Stimulated activated CD4-positive, alpha-beta T cell treated with anti-CD3 and anti-CD28 coated beads, Interleukin-2, amount 100 ng/mL, for 4 hours (primary cell): ENCODE results near the gene PIPOX.
"Not testable (repeated sequence)": the region's sequence is repeated elsewhere in the genome, so short reads cannot be mapped to it uniquely, and the experiment has no call there.

Source experiments
- DNase-seq: peaks from one replicate; pipeline ENCODE4 v3.0.0-alpha.2; 2020; ENCODE audit warnings: low read depth

The PIPOX gene

DNA sequence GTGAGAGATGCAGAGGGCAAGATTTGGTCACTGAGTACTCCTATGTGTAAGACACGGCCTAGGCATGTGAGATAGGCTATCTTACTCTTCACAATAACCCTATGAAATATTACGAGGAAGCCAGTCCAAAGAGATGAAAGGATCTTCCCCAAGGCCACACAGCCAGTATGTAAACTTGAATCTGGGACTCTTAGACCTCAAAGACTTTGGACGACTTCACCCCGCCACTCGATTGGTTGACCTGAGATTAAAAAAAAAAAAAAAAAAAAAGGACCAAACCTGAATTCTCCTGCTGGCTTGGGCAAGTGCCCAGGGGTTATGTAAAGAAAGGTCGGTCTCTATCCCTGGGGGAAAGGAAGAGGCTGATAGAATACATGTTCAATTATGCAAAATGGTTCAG, 33.1 kb downstream of the PIPOX start:
- DNase-seq, result no peak

DNA sequence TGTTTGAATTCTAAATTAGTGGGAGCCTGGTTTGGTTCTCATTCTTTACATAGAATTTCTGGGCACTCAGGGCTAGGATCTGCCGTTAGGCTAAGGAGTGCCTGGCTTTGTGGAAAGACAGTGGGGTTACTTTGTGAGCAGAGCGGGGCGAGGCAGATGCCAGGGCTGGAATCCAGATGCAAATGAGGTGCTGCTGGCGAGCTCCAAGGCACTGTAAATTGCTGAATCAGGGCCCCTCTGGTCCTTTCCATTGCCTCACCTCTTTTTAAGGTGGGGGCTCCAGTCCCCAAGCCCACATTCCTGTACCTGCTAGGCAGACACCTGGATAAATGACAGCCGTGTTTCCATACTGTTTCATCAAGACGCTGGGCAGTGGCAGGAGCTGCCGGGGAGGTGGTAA, 33.8 kb downstream of the PIPOX start:
- no peak for DNase-seq

DNA sequence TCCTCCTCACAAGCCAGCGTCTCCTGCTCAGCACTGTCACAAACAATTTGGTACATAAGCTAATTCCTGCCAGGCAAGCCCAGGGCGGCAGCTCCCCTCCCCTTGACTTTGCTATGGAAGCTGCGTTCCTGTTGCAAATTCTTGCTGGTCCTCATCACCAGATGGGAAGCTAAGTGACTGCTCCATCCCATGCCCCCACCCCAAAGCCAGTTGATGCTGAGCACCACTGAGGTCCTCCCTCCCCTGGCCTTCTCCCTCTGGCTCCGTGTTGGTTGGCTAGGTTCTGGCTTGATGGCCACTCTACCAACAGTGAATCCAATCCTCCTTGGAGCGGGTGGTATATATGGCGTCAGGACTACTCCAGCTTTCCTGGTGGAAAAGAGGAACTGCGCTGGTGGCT, 34.4 kb downstream of the PIPOX start:
- DNase-seq, result no peak

DNA sequence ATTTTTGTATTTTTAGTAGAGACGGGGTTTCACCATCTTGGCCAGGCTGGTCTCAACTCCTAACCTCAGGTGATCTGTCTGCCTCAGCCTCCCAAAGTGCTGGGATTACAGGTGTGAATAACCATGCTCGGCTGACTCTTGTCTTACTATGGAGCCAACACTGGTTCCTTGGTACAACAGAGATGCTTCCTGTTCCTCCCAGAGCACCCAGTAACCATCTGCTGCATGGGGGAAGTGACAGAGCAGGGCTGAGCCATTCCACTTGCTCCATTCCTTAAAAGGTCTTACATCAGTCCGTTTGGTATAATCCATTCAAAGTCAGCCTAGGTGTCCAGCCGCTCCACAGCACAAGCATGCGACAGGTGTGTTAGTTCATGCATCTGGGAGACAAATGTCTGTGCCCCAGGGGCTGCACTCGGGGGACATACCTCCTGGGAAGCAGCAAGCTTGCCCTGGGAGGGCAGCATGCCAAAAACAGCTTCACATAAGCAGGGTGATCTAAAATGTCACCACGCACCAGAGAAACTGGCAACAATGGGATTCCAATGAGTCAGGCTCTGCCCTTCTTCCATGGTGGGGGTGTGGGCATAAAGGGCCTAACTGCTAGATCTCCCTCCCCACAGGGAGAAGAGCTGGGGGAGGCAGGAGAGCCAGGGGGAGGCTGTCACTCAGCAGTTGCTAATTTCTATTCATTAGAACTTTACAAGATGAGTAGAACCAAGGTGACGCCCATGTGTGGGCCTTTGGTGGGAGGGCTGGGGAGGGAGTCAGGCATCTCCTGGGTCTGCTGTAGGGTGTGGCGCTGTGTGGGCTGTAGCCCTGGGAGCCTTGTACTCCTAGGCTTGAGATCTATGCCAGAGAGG, 35.5 kb downstream of the PIPOX start:
- no peak for DNase-seq

DNA sequence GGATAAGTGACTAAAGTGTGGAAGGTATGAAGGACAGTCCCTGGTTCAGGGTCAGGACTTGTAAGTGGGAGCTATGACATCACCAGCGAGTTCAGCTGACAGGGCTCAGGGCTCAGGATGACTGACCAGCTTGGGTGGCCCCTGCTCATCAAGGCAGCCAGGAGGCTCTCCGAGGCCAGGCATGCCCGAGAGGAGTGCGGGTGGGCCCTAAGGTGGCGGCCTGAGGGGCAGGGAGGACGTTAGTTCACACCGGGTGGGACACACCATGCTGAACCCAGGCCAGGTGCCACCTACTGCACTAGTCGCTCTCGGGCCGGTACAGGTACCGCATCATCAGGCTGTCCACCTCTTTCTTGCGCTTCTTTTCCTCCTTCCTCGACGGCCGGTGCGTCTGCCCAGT, 36.5 kb downstream of the PIPOX start:
- no peak for DNase-seq

DNA sequence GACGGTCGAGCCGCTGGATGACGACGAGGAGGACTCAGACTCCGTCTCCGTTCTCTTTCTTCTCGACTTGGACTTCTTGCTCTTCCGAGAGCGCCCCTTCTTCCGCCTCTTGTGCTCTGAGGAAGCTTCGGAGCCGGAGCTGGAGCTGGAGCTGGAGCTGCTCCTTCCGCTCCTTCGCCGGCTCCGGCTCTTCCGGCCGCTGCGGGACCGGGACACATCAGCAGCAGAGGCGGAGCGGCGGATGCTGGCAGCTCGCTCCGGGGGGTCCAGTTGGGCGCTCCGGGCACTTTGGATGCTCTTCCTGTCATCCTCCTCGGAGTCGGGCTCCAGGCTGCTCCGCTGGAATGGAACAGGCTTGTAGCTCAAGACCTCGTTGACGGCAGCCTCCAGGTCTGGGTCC, 36.9 kb downstream of the PIPOX start:
- no peak for DNase-seq

DNA sequence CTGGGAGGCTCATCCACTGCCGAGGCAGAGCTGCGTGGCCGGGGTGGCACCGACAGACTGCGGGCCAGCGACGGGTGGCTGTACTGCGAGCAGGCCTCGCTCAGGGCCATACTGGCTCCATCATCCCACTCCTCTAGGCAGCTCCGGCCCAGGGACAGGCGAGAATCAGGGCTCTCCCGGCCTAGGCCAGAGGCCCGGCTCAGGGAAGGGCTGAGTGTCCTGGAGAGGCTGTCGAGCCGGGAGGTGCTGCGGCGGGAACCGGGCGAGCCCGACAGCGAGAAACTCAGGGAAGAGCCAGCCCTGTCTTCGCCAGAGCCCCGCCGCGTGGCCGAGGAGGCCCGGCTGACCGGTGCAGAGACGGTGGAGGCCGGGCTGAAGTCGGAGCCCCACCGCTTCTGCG, 37.4 kb downstream of the PIPOX start:
- DNase-seq, result no peak

DNA sequence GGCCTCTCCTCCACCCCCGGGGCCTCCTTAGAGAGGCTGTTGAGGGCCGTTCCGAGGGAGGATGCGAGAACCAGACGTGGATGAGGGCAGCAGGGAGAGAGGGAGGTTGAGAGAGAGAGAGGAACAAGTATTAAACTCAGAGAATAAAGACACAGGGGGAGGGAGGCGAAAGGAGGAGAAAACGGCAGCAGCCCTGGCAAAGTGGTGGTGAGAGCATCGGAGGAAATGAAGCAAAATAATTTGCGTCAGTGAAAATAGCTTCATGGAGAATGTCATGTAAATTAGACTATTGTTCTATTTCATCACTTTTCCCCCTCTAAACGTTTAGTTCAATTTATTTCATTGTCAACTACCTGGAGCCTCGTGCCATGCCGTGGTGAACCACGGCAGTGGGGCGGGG, 38.0 kb downstream of the PIPOX start:
- no peak for DNase-seq

DNA sequence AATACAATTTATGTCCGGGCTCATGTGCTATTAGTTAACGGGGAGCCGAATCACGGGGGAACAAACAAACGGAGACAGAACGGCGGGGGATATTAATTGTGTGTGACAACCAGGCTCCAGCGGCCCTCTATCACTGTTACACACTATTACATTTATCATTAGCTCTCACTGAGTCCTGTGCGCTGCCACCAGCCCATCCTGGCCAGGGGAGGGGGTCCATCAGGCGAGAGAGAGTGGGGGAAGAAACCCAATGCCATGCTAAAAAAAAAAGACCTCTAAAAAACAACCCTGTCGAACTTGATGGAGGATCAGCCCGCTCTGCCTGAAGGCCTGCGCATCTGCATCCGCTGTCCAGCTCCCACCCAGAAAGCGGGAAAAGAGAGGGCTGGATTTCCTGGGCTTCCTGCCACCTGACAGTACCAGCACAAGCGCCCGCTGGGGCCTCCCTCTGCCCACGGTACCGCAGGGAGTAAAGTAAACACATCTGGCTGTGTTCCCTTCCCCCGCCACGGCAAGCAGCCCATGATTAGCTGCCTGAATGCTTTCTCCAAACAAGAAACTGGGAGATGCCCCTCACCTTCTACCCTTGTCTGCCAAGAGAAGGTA, 41.7 kb downstream of the PIPOX start:
- DNase-seq, result no peak

DNA sequence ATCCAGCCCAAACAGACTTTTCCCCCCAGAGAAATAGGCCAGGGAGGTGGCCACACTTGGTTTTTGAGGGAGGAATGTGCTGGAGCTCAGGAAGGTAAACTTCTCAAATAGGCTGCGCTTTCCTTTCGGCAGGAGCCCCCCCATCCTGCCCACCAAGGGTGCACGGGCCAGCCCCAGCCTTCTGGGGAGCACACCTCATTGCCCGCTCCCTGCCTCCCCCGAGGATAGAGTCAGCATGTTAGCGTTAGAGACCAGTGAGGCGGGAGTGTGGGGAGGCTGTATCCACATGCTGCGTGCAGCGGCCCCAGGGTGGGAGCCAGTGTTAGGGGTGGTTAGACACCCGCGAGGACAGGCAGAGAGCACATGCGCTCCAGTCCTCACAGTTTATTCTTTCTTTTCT, 42.3 kb downstream of the PIPOX start:
- no peak for DNase-seq

DNA sequence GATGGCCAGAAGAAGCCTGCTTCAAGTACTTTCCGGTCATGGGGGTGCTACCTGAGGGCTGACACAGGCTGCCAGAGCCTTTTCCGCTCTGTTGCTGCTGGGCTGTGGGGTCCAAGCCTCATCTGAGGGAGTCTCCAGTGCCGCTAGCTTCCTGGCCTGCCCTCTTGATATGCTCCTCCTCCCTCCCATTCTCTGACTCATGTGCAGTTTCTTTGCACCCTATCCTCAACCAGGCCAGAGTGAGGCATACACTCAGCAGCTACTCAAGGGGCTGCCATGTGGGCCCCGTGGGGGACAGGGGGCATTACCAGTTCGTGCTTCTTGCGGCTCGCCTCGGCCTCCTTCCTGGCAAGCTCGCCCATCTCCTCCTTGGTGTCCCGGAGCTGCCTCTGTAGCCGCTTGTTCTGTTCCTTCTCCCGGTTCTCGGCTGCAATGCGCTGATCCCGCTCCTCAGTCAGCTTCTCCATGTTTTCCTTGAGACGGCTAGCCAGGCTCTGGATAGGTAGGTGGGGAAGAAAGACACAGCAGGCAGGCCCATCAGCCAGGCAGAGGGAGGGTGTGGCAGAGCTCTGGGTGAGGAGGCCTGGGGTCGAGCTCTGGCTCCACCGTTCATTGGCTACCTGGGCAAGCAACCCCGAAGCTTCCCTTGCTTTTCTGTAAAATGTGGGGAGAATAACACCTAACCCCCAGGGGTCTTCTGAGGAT, 43.8 kb downstream of the PIPOX start:
- DNase-seq, result no peak

DNA sequence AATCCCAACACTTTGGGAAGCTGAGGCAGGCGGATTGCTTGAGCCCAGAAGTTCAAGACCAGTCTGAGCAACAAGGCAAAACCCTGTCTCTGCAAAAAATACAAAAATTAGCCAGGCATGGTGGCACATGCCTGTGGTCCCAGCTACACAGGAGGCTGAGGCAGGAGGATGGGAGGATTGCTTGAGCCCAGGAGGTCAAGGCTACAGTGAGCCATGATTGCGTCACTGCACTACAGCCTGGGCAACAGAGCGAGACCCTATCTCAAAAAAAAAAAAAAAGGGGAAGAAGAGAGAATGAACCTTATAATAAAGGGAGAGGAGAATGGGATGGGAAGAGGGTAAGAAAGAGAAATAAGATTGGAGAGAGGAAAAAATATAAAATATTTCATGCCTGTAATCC, 45.8 kb downstream of the PIPOX start:
- DNase-seq, result not testable (repeated sequence)

DNA sequence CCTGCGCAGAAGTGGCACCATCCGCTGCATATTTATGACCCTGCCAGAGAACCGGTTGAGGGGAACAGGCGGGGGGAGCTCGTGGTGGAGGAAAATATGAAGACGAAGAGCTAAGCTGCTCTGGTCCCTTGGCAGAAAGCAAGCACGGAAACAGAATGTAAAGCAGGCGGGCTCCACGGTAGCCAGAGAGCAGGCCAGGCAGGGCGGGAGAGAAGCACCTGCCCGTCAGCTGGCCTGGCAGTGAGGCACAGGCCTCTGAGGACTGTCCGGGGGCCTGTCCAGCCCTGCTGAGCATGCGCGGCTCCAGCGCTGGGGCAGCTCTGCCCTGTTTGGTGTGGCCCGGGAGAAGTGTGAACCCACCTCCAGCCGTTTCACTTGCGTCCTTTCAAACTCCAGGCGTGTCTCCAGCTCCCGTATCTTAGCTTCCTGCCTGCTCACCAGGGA, 46.7 kb downstream of the PIPOX start:
- DNase-seq, result no peak

DNA sequence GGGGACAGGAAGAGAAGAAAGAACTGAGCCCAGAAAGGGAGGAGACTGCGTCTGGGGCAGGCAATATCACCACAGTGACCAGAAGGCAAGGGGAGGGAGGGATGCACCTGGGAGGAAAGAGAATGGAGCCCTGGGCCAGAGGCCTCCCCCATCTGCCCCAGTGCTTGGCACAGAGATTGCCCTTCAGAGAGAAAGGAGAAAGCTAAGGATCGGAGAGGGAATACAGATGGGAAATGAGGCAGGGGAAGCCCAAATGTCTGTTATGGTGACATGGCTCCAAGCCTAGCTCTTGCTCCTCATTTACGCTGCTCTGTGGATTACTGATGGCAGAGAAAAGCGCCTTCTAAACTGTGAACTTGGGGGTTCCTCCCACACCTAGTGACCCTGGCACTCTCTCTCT, 47.2 kb downstream of the PIPOX start:
- no peak for DNase-seq

DNA sequence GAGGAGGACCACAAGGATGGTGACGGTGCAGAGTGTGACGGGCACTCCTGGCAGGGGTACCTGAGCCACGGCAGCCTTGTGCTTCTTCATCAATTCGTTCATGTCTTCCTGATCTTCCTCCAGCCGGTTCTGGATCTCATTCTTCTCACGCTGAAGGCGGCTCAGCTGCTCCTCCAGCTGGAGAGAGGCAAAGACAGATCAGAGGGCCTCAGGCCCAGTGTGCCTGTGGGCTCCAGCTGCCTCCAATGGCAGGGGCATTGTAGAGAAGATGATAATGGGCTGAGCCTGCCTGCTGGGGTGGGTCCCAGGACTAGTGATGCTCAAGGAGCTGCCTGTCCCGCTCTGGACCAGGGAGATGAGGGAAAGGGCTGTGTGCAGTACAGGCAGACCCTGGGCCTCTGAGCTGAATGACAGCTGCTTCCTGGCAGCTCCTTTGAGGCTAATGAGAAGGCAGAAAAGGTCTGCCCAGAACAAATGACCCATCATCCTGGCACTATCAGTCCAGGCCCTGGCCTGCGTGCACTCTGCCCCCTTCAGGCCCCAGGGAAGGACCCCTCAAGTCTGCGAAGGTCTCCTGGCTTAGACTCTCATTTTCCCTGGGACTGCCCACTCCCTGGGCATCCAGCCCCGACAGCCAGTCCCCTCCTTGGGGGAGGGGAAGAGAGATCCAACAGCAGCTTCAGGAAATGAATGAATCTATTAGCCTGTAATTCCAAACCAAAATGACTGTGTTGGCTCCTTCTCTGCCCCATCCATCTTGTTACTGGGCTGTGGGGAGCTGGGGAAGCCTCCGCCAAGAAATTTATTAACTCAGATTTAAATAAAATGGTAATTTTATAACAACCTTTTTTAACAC, 48.0 kb downstream of the PIPOX start:
- DNase-seq, result no peak

DNA sequence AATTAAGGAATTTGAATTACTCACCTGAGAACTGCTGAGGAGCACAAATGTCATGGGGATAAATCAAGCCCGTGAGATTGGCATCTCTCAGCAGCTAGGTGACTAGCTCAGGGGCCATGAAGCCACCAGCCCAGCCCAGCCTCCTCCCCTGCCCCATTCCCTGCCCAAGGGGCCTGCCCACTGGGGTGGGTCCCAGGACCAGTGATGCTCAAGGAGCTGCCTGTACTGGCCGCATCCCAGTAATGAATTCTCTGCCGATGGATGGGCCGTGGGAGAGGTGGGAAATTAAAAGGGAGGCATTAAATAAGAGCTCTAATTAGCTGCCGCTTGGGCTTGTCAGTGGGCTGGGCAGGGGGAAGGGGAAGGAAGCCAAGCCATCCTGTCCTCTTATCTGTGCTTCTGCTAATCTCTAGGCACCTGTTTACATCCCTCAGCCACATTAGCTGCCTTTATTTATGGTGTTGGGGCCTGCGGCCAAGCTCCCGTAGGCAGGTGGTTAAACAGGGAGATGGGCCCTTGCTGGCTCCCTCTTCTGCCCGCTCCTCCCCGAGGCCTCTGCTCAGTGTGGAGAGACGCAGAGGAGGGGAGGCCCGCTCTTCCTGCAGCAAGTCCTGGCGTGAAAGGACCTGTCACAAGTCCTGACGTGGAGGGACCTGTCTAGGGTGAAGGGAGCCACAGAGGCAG, 48.8 kb downstream of the PIPOX start:
- no peak for DNase-seq

DNA sequence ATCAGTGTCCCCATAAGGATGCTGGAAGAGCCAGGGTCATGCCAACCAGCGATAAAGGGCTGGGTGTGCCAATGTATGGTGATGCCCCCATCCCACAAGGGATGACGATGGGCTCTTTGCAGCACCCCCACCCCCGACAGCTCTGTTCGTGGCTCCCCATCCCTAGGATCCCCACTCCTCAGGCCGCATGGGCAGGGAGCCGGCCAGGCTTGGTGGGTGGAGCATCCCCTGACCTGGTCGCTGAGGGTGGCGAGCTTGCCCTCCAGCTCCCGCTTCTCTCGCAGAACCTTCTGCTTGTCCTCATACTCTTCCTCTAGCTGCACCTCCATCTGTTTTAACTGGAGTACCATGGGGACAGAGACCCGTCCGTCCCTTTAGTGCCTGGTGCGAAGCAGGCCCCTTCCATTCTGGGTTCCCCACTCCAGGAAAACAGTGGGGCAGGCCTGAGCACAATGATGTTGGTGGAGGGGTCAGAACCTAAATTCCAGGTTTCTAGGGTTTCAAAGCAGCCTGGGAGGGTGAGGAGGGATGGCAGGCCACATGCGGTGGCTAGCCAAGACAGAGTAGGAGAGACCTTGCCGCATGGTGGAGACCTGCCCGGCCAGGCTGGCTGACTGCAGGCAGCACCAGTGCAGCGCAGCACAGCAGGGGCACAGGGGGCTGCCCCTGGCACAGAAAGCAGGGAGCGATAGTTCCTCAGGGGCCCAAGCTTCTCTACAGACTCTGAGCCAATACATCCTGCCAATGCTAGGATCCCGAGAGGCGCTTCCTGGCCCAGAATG, 50.3 kb downstream of the PIPOX start:
- no peak for DNase-seq

DNA sequence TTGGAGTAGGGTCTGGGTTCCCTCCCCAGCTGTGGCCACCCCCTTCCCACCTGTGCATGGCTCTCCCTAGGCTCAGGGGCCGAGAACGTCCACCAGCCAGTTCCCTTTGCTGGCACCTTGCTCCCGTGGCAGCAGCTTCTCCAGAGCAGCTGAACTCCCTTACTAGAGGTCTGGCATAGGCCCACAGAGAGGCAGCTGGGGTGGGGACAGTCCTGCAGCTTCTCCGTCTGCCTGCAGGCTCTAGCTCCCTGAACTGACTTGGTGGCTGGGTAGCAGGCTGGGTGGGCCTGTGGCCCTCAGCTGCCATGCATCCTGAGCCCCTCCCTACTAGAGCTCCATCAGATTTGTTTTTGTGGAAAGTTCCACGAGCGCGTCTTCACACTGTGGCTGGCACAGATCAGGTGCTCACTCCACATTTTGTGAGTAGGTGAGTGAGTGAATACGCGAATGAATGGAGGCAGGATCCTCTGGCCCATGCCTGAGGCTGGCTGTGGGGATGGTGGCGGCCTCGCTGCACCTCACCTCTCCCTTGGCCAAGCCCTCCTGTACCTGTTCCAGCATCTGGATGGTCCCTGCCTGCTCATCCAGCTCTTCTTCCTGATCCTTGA, 51.3 kb downstream of the PIPOX start:
- no peak for DNase-seq

DNA sequence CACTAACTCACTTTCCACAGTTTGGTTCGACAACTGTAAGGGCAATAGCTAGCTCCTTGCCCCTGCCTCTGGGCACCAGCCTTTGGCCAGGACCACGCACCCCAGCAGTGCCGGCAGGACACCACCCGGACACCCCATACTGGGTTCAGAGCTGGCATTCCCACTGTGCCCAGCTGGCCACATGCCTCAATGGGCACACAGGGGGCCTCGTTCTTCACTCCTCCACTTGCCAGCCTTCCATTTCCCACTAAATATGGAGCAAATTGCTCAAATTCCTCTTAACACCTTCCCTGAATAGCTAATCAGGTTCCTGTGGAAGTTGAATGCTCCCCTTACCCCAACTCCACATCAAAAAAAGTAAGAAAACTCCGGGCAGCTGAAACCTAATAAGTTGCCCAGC, 52.5 kb downstream of the PIPOX start:
- DNase-seq, result no peak

DNA sequence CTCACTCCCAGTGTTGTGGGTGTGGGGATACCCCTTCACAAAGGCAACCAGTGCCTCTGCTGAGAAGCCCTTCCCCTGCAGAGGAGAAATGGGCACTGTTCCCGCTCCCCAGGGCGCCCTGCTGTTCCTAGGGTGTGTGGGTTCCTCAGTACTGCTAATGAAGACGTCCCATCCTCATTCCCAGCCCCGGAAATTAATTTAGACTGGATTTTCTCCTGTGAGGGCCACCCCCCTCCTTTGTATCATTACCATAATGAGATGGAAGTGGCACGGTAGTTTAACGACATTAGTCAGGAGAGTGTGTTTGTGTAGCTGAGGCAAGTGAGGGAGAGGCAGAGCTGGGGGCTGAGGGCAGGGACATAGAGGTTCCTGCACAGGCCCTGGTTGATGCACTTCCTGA, 53.2 kb downstream of the PIPOX start:
- DNase-seq, result no peak
